GM21423 (cell line): ENCODE measurements around the gene SERP2.

Source experiments
- ATAC-seq: cut with Tn5 transposase; IDR thresholded peaks from one replicate; pipeline ENCODE4 v1.9.1; 2021; ENCODE audit warnings: mild to moderate bottlenecking, moderate library complexity; ENCODE audit not compliant: unreplicated experiment

SERP2 gene

GRCh38 chr13:44432650-44433049 is 59.0 kb downstream of the SERP2 start:
- no peak for ATAC-seq

- ATAC-seq = no peak
Measured at GRCh38 chr13:44433863-44434765, 60.5 kb downstream of the SERP2 start.

DNA sequence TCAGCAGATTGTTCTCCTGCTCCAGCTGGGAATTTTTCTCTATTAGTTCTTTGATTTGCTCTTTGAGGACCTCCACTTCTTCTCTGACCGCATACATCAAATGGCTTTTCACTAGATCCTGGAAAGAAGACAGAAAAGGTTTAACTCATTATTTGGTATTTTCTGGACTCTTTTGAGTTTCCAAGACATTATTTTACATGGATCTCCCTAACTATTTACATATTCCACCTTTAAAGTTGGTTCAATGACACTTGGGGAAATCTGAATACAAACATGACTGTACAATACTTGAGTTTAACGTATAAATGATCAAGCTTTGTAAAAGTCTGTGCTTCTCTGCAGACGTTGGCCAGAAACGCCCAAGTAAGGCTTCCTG is 61.1 kb downstream of the SERP2 start:
- no peak for ATAC-seq

- peak; percentile 69 for ATAC-seq
Measured at GRCh38 chr13:44435142-44435918, 61.7 kb downstream of the SERP2 start.

DNA sequence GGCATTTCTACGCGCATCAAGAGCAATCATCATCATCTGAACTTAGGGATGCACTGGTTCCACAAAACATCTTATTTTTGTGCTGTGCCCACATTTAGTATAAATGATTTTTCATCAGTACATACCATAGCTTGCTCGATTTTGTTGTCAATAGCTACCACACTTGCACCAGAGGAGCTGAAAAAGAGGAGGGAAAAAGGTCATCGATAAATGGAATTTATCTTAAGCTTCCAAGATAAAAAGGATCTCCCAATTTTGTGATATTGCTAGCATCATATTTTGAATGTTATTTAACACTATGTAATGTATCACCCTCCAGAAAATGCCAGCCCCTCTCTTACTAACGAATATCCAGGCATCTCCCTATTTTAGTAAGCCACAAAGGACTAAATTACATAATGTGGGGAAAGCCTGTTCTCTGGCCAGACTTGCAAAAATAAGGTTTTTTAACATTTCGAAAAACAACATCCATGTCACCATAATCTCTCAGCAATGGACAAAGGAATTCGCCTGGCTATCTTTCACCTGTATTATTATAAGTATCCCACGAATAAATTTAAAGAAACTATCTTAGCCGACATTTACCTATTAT is 62.4 kb downstream of the SERP2 start:
- ATAC-seq = no peak

DNA sequence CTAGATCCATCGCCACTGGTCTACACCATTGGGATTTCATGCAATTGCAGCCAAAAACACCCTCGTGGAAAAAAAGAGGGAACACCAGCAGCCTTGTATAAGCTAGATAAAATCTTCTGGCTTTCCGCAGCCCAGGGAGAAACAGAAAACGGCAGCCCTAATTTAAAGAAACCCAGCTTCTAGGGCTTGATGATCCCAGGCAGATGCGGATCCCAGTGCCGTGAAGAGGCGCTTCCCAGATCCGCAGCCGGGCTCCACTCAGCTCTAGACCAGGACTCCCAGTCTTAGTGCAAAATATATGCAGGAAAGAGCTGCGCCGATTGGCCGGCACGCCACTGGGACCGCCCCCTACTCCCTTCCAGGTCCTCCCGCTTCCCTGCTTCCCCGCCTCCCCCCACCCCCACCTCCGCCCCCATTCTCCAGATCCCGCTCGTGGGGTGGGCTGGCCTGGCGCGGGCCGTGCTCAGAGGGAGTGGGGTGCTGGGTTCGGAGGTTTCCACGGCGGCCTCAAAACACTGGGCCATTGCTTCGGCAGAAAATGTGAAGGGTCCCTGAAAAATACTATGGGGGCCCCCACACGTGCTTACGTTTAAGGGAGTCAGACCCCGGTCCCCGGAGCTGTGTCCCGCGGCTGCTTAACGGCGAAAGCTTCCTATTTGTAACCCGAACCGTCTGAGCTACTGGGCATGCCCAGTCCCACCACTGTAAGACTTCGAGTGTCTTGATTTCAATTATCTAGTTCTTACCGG is 63.1 kb downstream of the SERP2 start:
- no peak for ATAC-seq

GRCh38 chr13:44437356-44438233 is 64.0 kb downstream of the SERP2 start:
- no peak for ATAC-seq

GRCh38 chr13:44438234-44438579 is 64.6 kb downstream of the SERP2 start:
- ATAC-seq = no peak

DNA sequence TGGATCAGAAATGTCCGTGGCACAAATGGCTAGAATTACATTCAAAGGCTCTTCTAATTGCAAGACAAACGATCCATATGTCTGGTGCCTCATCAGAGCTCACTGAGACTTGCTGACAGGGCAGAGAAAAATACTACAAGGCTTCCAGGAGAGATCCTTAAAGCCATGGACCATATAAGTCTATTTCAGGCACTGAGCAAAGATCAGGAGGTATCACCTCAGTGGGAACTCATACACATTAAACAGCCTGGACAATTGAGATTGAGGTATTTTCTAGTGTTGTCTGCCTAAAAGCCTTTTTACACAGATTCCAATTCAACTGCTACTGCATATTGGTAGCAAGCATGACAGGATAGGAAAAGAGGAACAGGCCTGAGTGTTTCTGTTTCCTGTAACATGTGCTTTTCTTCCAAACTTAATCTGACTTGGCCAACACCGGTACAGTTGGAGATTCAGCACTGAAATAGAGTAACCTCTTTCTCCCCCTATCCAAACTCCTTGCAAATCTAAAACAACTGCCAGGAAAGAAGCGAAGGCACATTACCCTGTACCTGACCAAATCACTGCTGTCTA is 65.9 kb downstream of the SERP2 start:
- ATAC-seq = no peak

DNA sequence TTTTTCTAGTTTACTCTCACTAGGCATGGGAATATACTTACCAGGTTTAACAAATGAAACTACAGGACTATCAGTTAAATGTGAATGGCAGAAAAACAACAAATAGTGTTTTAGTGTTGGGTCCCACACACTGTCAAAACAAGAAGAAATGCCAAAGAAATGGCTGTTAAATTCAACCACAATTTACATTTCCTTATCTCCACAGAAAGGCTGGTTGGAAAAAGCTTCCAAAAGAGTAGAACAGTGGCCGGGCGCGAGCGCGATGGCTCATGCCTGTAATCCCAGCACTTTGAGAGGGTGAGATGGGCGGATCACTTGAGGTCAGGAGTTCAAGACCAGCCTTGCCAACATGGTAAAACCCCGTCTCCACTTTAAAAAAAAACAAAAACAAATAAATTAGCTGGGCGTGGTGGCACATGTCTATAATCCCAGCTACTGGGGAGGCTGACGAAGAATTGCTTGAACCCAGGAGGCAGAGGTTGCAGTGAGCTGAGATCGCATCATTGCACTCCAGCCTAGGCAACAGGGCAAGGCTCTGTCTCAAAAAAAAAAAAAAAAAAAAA is 66.5 kb downstream of the SERP2 start:
- no peak for ATAC-seq
